ENCODE measurements around the gene PPP2R5D. TPM values are rescaled to one million over a fixed set of nuclear protein-coding genes. Genes with fewer than 3 reads are reported as not detected.

PPP2R5D gene
- total and polyA plus RNA-seq, 2 of the 8 experiments (the other 6 are each of a cell fraction or from before 2014, with no cell fraction given): 52.1 to 55.7 TPM

- no peak for TF ChIP-seq CTCF (IDR thresholded peaks at IDR 0.05; ENCODE audit: control extremely low read depth in 1 of 3, insufficient read depth in 1 of 3, low read depth in 1 of 3, low read length in 3 of 3)
- no peak for TF ChIP-seq POLR2AphosphoS5 (IDR thresholded peaks at IDR 0.05; ENCODE audit: low read depth, low read length)
- TF ChIP-seq TAF1 (IDR thresholded peaks at IDR 0.05; ENCODE audit: low read depth, low read length): no peak
- TF ChIP-seq PHF8 (conservative IDR thresholded peaks at IDR 0.05; ENCODE audit: low read depth, low read length): no peak
Observed at GRCh38 chr6:43019152-43019551, 34.8 kb downstream of the PPP2R5D start (continued).

Measured in H1 (cell line).